ENCODE measurements around the gene TMEM131.

Gene TMEM131

GRCh38 chr2:97755491-97755890 lies 240.3 kb downstream of the TMEM131 start:
- H3K27ac Mint-ChIP-seq, result peak overlapping the region; percentile 71
- H3K9me3 Mint-ChIP-seq, result no peaks in the 10 kb centered on the region
- H3K4me1 Mint-ChIP-seq, result peaks cover 0 to 6% of the 10 kb centered on the region in 2 donors
- DNase-seq (no peak), ATAC-seq (replicated peaks) (no peak)
- no peak overlapping the region for H3K4me3 Mint-ChIP-seq
- H3K36me3 Mint-ChIP-seq, result peaks cover 28 to 60% of the 10 kb centered on the region in 2 donors
- no peaks in the 10 kb centered on the region for H3K27me3 Mint-ChIP-seq

GRCh38 chr2:97754690-97755346 lies 240.9 kb downstream of the TMEM131 start:
- H3K27me3 Mint-ChIP-seq, result no peaks in the 10 kb centered on the region
- no peak for ATAC-seq (replicated peaks)
- H3K9me3 Mint-ChIP-seq, result no peaks in the 10 kb centered on the region
- H3K4me1 Mint-ChIP-seq, result peaks cover 0 to 6% of the 10 kb centered on the region in 2 donors
- no peak overlapping the region for H3K4me3 Mint-ChIP-seq
- peak overlapping the region; percentile 42 for H3K27ac Mint-ChIP-seq
- H3K36me3 Mint-ChIP-seq, result peaks cover 26 to 60% of the 10 kb centered on the region in 2 donors
- no peak for DNase-seq

- peaks cover 10 to 20% of the 10 kb centered on the region in 2 donors for H3K4me1 Mint-ChIP-seq
- ATAC-seq (replicated peaks) (no peak), DNase-seq (no peak)
- peaks cover 3 to 4% of the 10 kb centered on the region in 2 donors for H3K9me3 Mint-ChIP-seq
- H3K4me3 Mint-ChIP-seq, result no peak overlapping the region
- no peak overlapping the region for H3K27ac Mint-ChIP-seq
- H3K36me3 Mint-ChIP-seq, result peaks cover 30 to 61% of the 10 kb centered on the region in 2 donors
- no peaks in the 10 kb centered on the region for H3K27me3 Mint-ChIP-seq
Observed at GRCh38 chr2:97752342-97753334, 243.1 kb downstream of the TMEM131 start.

GRCh38 chr2:97751752-97752151 lies 244.0 kb downstream of the TMEM131 start:
- no peak for ATAC-seq (replicated peaks)
- no peaks in the 10 kb centered on the region for H3K27me3 Mint-ChIP-seq
- peaks cover 30 to 61% of the 10 kb centered on the region in 2 donors for H3K36me3 Mint-ChIP-seq
- no peak for DNase-seq
- H3K9me3 Mint-ChIP-seq, result peaks cover 3 to 4% of the 10 kb centered on the region in 2 donors
- H3K27ac Mint-ChIP-seq, result no peak overlapping the region
- no peak overlapping the region for H3K4me3 Mint-ChIP-seq
- peaks cover 12 to 20% of the 10 kb centered on the region in 2 donors for H3K4me1 Mint-ChIP-seq

GRCh38 chr2:97750017-97750416 lies 245.7 kb downstream of the TMEM131 start:
- no peak overlapping the region for H3K27ac Mint-ChIP-seq
- no peak overlapping the region for H3K4me3 Mint-ChIP-seq
- peaks cover 19 to 25% of the 10 kb centered on the region in 2 donors for H3K4me1 Mint-ChIP-seq
- peaks cover 36 to 56% of the 10 kb centered on the region in 2 donors for H3K36me3 Mint-ChIP-seq
- H3K9me3 Mint-ChIP-seq, result peaks cover 3 to 4% of the 10 kb centered on the region in 2 donors
- H3K27me3 Mint-ChIP-seq, result no peaks in the 10 kb centered on the region
- DNase-seq (no peak), ATAC-seq (replicated peaks) (no peak)

GRCh38 chr2:97749581-97749980 lies 246.2 kb downstream of the TMEM131 start:
- DNase-seq (no peak), ATAC-seq (replicated peaks) (no peak)
- Mint-ChIP-seq H3K36me3 (peaks cover 36 to 52% of the 10 kb centered on the region in 2 donors), H3K9me3 (peaks cover 3 to 4% of the 10 kb centered on the region in 2 donors), H3K27ac (no peak overlapping the region), H3K4me1 (peaks cover 19 to 25% of the 10 kb centered on the region in 2 donors), H3K4me3 (no peak overlapping the region), H3K27me3 (no peaks in the 10 kb centered on the region)

GRCh38 chr2:97747716-97748115 lies 248.0 kb downstream of the TMEM131 start:
- Mint-ChIP-seq H3K9me3 (peaks cover 3 to 4% of the 10 kb centered on the region in 2 donors), H3K4me3 (no peak overlapping the region), H3K27ac (no peak overlapping the region), H3K27me3 (no peaks in the 10 kb centered on the region), H3K36me3 (peaks cover 46 to 62% of the 10 kb centered on the region in 2 donors), H3K4me1 (peaks cover 19 to 26% of the 10 kb centered on the region in 2 donors)
- DNase-seq (no peak), ATAC-seq (replicated peaks) (no peak)

GRCh38 chr2:97747285-97747684 lies 248.5 kb downstream of the TMEM131 start:
- Mint-ChIP-seq H3K27ac (no peak overlapping the region), H3K4me3 (no peak overlapping the region), H3K36me3 (peaks cover 46 to 60% of the 10 kb centered on the region in 2 donors), H3K27me3 (no peaks in the 10 kb centered on the region), H3K4me1 (peaks cover 19 to 30% of the 10 kb centered on the region in 2 donors), H3K9me3 (peaks cover 3 to 4% of the 10 kb centered on the region in 2 donors)
- no peak for DNase-seq
- no peak for ATAC-seq (replicated peaks)

GRCh38 chr2:97745474-97746174 lies 250.1 kb downstream of the TMEM131 start:
- no peak overlapping the region for H3K4me3 Mint-ChIP-seq

GRCh38 chr2:97743913-97744312 lies 251.8 kb downstream of the TMEM131 start:
- ATAC-seq (replicated peaks), result no peak
- H3K4me3 Mint-ChIP-seq, result no peak overlapping the region
- no peaks in the 10 kb centered on the region for H3K9me3 Mint-ChIP-seq
- no peak overlapping the region for H3K27ac Mint-ChIP-seq
- peaks cover 28 to 38% of the 10 kb centered on the region in 2 donors for H3K36me3 Mint-ChIP-seq
- H3K4me1 Mint-ChIP-seq, result peaks cover 21 to 31% of the 10 kb centered on the region in 2 donors
- no peak for DNase-seq
- H3K27me3 Mint-ChIP-seq, result no peaks in the 10 kb centered on the region

More at GRCh38 chr2:97745474-97746174, 250.1 kb downstream of the TMEM131 start:
- peaks cover 3 to 4% of the 10 kb centered on the region in 2 donors for H3K9me3 Mint-ChIP-seq
- DNase-seq (no peak), ATAC-seq (replicated peaks) (peak; percentile 55 to 63)
- no peaks in the 10 kb centered on the region for H3K27me3 Mint-ChIP-seq
- H3K4me1 Mint-ChIP-seq, result peaks cover 23 to 33% of the 10 kb centered on the region in 2 donors
- H3K36me3 Mint-ChIP-seq, result peaks cover 38 to 49% of the 10 kb centered on the region in 2 donors
- H3K27ac Mint-ChIP-seq, result no peak overlapping the region

- H3K4me3 Mint-ChIP-seq, result no peak overlapping the region
- no peak for DNase-seq
- H3K9me3 Mint-ChIP-seq, result no peaks in the 10 kb centered on the region
- H3K4me1 Mint-ChIP-seq, result peaks cover 19 to 22% of the 10 kb centered on the region in 2 donors
- H3K27me3 Mint-ChIP-seq, result no peaks in the 10 kb centered on the region
- H3K36me3 Mint-ChIP-seq, result peaks cover 23 to 32% of the 10 kb centered on the region in 2 donors
- H3K27ac Mint-ChIP-seq, result peak overlapping the region; percentile 43
- no peak for ATAC-seq (replicated peaks)
Observed at GRCh38 chr2:97742381-97742847, 253.3 kb downstream of the TMEM131 start.

- H3K9me3 Mint-ChIP-seq, result no peaks in the 10 kb centered on the region
- H3K27me3 Mint-ChIP-seq, result no peaks in the 10 kb centered on the region
- H3K4me1 Mint-ChIP-seq, result peaks cover 17 to 22% of the 10 kb centered on the region in 2 donors
- no peak overlapping the region for H3K4me3 Mint-ChIP-seq
- no peak for ATAC-seq (replicated peaks)
- peaks cover 19 to 29% of the 10 kb centered on the region in 2 donors for H3K36me3 Mint-ChIP-seq
- no peak for DNase-seq
- H3K27ac Mint-ChIP-seq, result peak overlapping the region; percentile 56
Observed at GRCh38 chr2:97741686-97742085, 254.1 kb downstream of the TMEM131 start.

- no peak for DNase-seq
- Mint-ChIP-seq H3K36me3 (peaks cover 17 to 29% of the 10 kb centered on the region in 2 donors), H3K27ac (peak overlapping the region; percentile 56), H3K27me3 (no peaks in the 10 kb centered on the region), H3K9me3 (no peaks in the 10 kb centered on the region), H3K4me3 (no peak overlapping the region), H3K4me1 (peaks cover 17 to 22% of the 10 kb centered on the region in 2 donors)
- ATAC-seq (replicated peaks), result no peak
Observed at GRCh38 chr2:97741251-97741650, 254.5 kb downstream of the TMEM131 start.
